Tibial artery (tissue), 4 donors: ENCODE results near the gene CCNH.

ENCODE experiments used
- DNase-seq, 2 donors: peaks; one replicate each; pipeline ENCODE4 v3.0.0-alpha.2; 2019
- H3K27ac ChIP-seq, 2 donors: fragments of 200-600 bp; sonication (generic) in 1 of 2; 1 replicate in 1 of 2; 2 replicates in 1 of 2; pipeline ENCODE4 v1.5.1; 2018 to 2019; ENCODE audit warnings: mild to moderate bottlenecking in 1 of 2
- H3K27me3 ChIP-seq, 2 donors: fragments of 200-600 bp; sonication (generic) in 1 of 2; one replicate each; pipeline versions ENCODE4 v1.5.1 to v1.6.0; 2016 to 2019
- H3K36me3 ChIP-seq, 3 donors: fragments of 200-600 bp; sonication (generic) in 2 of 3; one replicate each; pipeline ENCODE4 v1.5.1; 2016 to 2019; ENCODE audit warnings: mild to moderate bottlenecking in 2 of 3
- H3K4me1 ChIP-seq, 4 donors: fragments of 200-600 bp; sonication (generic) in 2 of 4; 1 replicate in 3 of 4; 2 replicates in 1 of 4; pipeline ENCODE4 v1.5.1; 2016 to 2019
- H3K4me3 ChIP-seq, 2 donors: fragments of 200-600 bp; sonication (generic) in 1 of 2; 1 replicate in 1 of 2; 2 replicates in 1 of 2; pipeline ENCODE4 v1.5.1; 2018 to 2019; ENCODE audit warnings: mild to moderate bottlenecking in 2 of 2
- H3K9me3 ChIP-seq, 3 donors: fragments of 200-600 bp; sonication (generic) in 1 of 3; one replicate each; pipeline ENCODE4 v1.5.1; 2016 to 2019
- CTCF ChIP-seq, 2 experiments: fragments of 200-600 bp in 1 of 2; fragments of 450-650 bp in 1 of 2; IDR thresholded peaks; one replicate each; pipeline ENCODE4 v1.5.1; 2017 to 2019; ENCODE audit warnings: antibody characterized with exemption in 2 of 2, mild to moderate bottlenecking in 1 of 2, moderate library complexity in 1 of 2
- intact Hi-C: fragments of 100-400 bp; cut with DNase I; formaldehyde crosslinking; loops from one replicate; pipeline ENCODE4 v1.15.0; 2023; ENCODE audit warnings: low total_unique reads

Gene CCNH

GRCh38 chr5:87438231-87438630 lies 25.5 kb upstream of the CCNH start:
- intact Hi-C loops, result no loop called here

GRCh38 chr5:87437724-87438123 lies 25.0 kb upstream of the CCNH start:
- Histone ChIP-seq H3K27ac (no peak overlapping the region), H3K4me1 (no peaks in the 10 kb centered on the region), H3K36me3 (no peaks in the 10 kb centered on the region), H3K4me3 (no peak overlapping the region), H3K27me3 (no peaks in the 10 kb centered on the region), H3K9me3 (peaks cover 0 to 6% (median 0%) of the 10 kb centered on the region in 3 donors)
- intact Hi-C loops, result no loop called here
- DNase-seq, result no peak
- no peak for TF ChIP-seq CTCF (IDR thresholded peaks at IDR 0.05)

More at GRCh38 chr5:87438231-87438630, 25.5 kb upstream of the CCNH start:
- H3K27ac ChIP-seq, result no peak overlapping the region
- H3K9me3 ChIP-seq, result peaks cover 0 to 6% (median 0%) of the 10 kb centered on the region in 3 donors
- no peak for DNase-seq
- TF ChIP-seq CTCF (IDR thresholded peaks at IDR 0.05), result no peak
- no peaks in the 10 kb centered on the region for H3K27me3 ChIP-seq
- H3K4me3 ChIP-seq, result no peak overlapping the region
- no peaks in the 10 kb centered on the region for H3K36me3 ChIP-seq
- H3K4me1 ChIP-seq, result no peaks in the 10 kb centered on the region

- no peak overlapping the region for H3K27ac ChIP-seq
- intact Hi-C loops, result no loop called here
Measured at GRCh38 chr5:87435144-87435694, 22.5 kb upstream of the CCNH start.

GRCh38 chr5:87434461-87434860 lies 21.7 kb upstream of the CCNH start:
- DNase-seq, result no peak
- Histone ChIP-seq H3K36me3 (no peaks in the 10 kb centered on the region), H3K4me1 (no peaks in the 10 kb centered on the region), H3K4me3 (no peak overlapping the region), H3K27ac (no peak overlapping the region), H3K27me3 (no peaks in the 10 kb centered on the region), H3K9me3 (peaks cover 0 to 3% (median 0%) of the 10 kb centered on the region in 3 donors)
- intact Hi-C loops, result no loop called here
- no peak for TF ChIP-seq CTCF (IDR thresholded peaks at IDR 0.05)

More at GRCh38 chr5:87435144-87435694, 22.5 kb upstream of the CCNH start:
- no peak for DNase-seq
- Histone ChIP-seq H3K4me1 (no peaks in the 10 kb centered on the region), H3K27me3 (no peaks in the 10 kb centered on the region), H3K36me3 (no peaks in the 10 kb centered on the region), H3K9me3 (peaks cover 0 to 6% (median 0%) of the 10 kb centered on the region in 3 donors), H3K4me3 (no peak overlapping the region)
- TF ChIP-seq CTCF (IDR thresholded peaks at IDR 0.05), result no peak

GRCh38 chr5:87433945-87434344 lies 21.2 kb upstream of the CCNH start:
- H3K4me1 ChIP-seq, result no peaks in the 10 kb centered on the region
- intact Hi-C loops, result no loop called here

More at GRCh38 chr5:87433945-87434344, 21.2 kb upstream of the CCNH start:
- H3K9me3 ChIP-seq, result no peaks in the 10 kb centered on the region
- no peak overlapping the region for H3K4me3 ChIP-seq
- no peak overlapping the region for H3K27ac ChIP-seq
- no peaks in the 10 kb centered on the region for H3K27me3 ChIP-seq
- no peaks in the 10 kb centered on the region for H3K36me3 ChIP-seq
- TF ChIP-seq CTCF (IDR thresholded peaks at IDR 0.05), result no peak
- no peak for DNase-seq
